Measurements from ENCODE around the gene RRAGB.
"Not testable (repeated sequence)": the region's sequence is repeated elsewhere in the genome, so short reads cannot be mapped to it uniquely, and the experiment has no call there.

Gene RRAGB

DNA sequence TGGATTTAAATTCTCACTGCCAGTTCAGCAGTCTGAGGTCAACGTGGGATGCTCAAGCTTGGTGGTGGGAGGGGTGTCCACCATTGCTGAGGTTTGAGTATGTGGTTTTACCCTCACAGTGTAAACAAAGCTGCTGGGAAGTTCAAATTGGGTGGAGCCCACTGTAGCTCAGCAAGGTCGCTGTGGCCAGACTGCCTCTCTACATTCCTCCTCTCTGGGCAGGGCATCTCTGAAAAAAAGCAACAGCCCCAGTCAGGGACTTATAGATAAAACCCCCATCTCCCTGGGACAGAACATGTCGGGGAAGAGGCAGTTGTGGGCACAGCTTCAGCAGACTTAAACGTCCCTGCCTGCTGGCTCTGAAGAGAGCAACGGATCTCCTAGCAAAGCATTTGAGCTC is 14.9 kb upstream of the RRAGB start:
- Histone ChIP-seq H3K9ac (no peak overlapping the region), H3K4me3 (ENCODE audit: low read depth, low read length) (no peak overlapping the region), H3K4me1 (no peaks in the 10 kb centered on the region), H3K36me3 (ENCODE audit: control insufficient read depth, insufficient read depth, low read length) (no peaks in the 10 kb centered on the region), H3K27ac (no peak overlapping the region), H2AFZ (no peak overlapping the region), H3K27me3 (ENCODE audit: control insufficient read depth, insufficient read depth, low read length) (no peaks in the 10 kb centered on the region), H3K4me2 (ENCODE audit: low read length) (no peak overlapping the region), H3K79me2 (no peaks in the 10 kb centered on the region), H3K9me3 (ENCODE audit: control insufficient read depth, low read length) (no peaks in the 10 kb centered on the region)
- no peak for TF ChIP-seq CTCF (IDR thresholded peaks at IDR 0.05)

GRCh38 chrX:55703436-55703835 is 14.1 kb upstream of the RRAGB start:
- not testable (repeated sequence) for H3K9me3 ChIP-seq (ENCODE audit: control insufficient read depth, low read length); H3K4me2 ChIP-seq (ENCODE audit: low read length); H3K4me3 ChIP-seq (ENCODE audit: low read depth, low read length); H3K79me2 ChIP-seq; H3K27ac ChIP-seq; H3K27me3 ChIP-seq (ENCODE audit: control insufficient read depth, insufficient read depth, low read length); H3K36me3 ChIP-seq (ENCODE audit: control insufficient read depth, insufficient read depth, low read length); H3K4me1 ChIP-seq; H2AFZ ChIP-seq; H3K9ac ChIP-seq

- not testable (repeated sequence) for H3K36me3 ChIP-seq (ENCODE audit: control insufficient read depth, insufficient read depth, low read length); H3K27ac ChIP-seq; H3K4me1 ChIP-seq; H3K27me3 ChIP-seq (ENCODE audit: control insufficient read depth, insufficient read depth, low read length); H3K9me3 ChIP-seq (ENCODE audit: control insufficient read depth, low read length); H3K9ac ChIP-seq; H3K79me2 ChIP-seq; H3K4me3 ChIP-seq (ENCODE audit: low read depth, low read length); H2AFZ ChIP-seq; H3K4me2 ChIP-seq (ENCODE audit: low read length)
These were observed 12.5 kb upstream of the RRAGB start for GRCh38 chrX:55705066-55705465.

DNA sequence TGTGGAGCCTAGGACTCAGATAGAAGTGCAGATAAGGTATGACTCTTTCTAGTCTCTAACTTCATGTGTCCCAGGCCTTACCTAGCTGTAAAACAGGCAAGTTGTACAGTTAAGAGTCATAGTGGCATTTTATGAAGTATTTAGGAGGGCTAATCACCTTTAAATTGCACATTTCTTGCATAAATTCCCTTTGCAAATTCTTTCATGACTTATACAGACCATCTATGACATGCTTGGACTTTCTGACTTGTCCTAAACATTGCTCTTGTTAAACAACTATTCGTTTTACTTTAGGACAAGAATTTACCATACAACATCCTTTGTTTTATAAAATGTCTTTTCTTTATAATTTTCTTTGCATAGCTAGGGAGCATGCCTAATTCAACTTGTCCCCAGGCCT is 7.8 kb upstream of the RRAGB start:
- TF ChIP-seq CTCF (IDR thresholded peaks at IDR 0.05), result no peak
- H3K4me2 ChIP-seq (ENCODE audit: low read length), result no peak overlapping the region
- no peaks in the 10 kb centered on the region for H3K9me3 ChIP-seq (ENCODE audit: control insufficient read depth, low read length)

GRCh38 chrX:55710701-55711100 is 6.8 kb upstream of the RRAGB start:
- TF ChIP-seq CTCF (IDR thresholded peaks at IDR 0.05), result no peak
- H3K27ac ChIP-seq, result no peak overlapping the region

More for the DNA sequence above, 7.8 kb upstream of the RRAGB start:
- Histone ChIP-seq H3K79me2 (no peaks in the 10 kb centered on the region), H3K4me3 (ENCODE audit: low read depth, low read length) (no peak overlapping the region), H3K36me3 (ENCODE audit: control insufficient read depth, insufficient read depth, low read length) (no peaks in the 10 kb centered on the region), H2AFZ (no peak overlapping the region), H3K9ac (no peak overlapping the region), H3K4me1 (no peaks in the 10 kb centered on the region), H3K27ac (no peak overlapping the region), H3K27me3 (ENCODE audit: control insufficient read depth, insufficient read depth, low read length) (no peaks in the 10 kb centered on the region)

DNA sequence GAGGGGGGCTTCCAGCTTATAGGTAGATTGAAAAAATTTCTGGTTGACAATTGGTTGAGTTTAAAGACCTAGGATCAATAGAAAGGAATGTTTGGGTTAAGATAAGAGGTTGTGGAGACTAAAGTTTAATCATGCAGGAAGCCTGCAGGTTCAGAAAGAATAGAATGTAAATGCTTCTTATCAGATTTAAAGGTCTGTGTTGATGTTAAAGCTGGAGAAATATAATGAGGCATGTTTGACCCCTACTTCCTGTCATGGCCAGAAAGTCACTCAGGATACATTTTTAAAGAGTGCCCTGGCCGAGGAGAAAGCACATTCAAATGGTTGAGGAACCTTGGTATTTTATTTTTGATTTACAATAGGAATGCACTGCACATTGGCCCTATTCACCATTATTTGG is 3.9 kb upstream of the RRAGB start:
- H3K4me1 ChIP-seq, result no peaks in the 10 kb centered on the region
- no peaks in the 10 kb centered on the region for H3K27me3 ChIP-seq (ENCODE audit: control insufficient read depth, insufficient read depth, low read length)
- H2AFZ ChIP-seq, result no peak overlapping the region
- H3K36me3 ChIP-seq (ENCODE audit: control insufficient read depth, insufficient read depth, low read length), result no peaks in the 10 kb centered on the region
- H3K9me3 ChIP-seq (ENCODE audit: control insufficient read depth, low read length), result no peaks in the 10 kb centered on the region
- H3K27ac ChIP-seq, result no peak overlapping the region
- no peak overlapping the region for H3K9ac ChIP-seq
- H3K4me2 ChIP-seq (ENCODE audit: low read length), result no peak overlapping the region
- no peak for TF ChIP-seq CTCF (IDR thresholded peaks at IDR 0.05)
- H3K4me3 ChIP-seq (ENCODE audit: low read depth, low read length), result no peak overlapping the region
- H3K79me2 ChIP-seq, result no peaks in the 10 kb centered on the region

More at GRCh38 chrX:55710701-55711100, 6.8 kb upstream of the RRAGB start:
- H3K27me3 ChIP-seq (ENCODE audit: control insufficient read depth, insufficient read depth, low read length), result no peaks in the 10 kb centered on the region
- H3K4me1 ChIP-seq, result no peaks in the 10 kb centered on the region
- H3K9me3 ChIP-seq (ENCODE audit: control insufficient read depth, low read length), result no peaks in the 10 kb centered on the region
- H2AFZ ChIP-seq, result no peak overlapping the region
- no peak overlapping the region for H3K4me2 ChIP-seq (ENCODE audit: low read length)
- H3K79me2 ChIP-seq, result no peaks in the 10 kb centered on the region
- H3K4me3 ChIP-seq (ENCODE audit: low read depth, low read length), result no peak overlapping the region
- no peak overlapping the region for H3K9ac ChIP-seq
- no peaks in the 10 kb centered on the region for H3K36me3 ChIP-seq (ENCODE audit: control insufficient read depth, insufficient read depth, low read length)
